ENCODE measurements around the gene ZFP36. TPM values are rescaled to one million over a fixed set of nuclear protein-coding genes. Genes with fewer than 3 reads are reported as not detected.

ZFP36 gene, protein sequence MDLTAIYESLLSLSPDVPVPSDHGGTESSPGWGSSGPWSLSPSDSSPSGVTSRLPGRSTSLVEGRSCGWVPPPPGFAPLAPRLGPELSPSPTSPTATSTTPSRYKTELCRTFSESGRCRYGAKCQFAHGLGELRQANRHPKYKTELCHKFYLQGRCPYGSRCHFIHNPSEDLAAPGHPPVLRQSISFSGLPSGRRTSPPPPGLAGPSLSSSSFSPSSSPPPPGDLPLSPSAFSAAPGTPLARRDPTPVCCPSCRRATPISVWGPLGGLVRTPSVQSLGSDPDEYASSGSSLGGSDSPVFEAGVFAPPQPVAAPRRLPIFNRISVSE
- 1,000 to 10,000 TPM; 1,278 to 1,362 TPM for total RNA-seq
- polyA plus RNA-seq (2013, experiment 1 of 2), result 237 TPM
- polyA plus RNA-seq (2013, experiment 2 of 2), result 944 TPM
- 16.8 to 1,950 (median 138) reads per million in 172 experiments for total RNA-seq

DNA sequence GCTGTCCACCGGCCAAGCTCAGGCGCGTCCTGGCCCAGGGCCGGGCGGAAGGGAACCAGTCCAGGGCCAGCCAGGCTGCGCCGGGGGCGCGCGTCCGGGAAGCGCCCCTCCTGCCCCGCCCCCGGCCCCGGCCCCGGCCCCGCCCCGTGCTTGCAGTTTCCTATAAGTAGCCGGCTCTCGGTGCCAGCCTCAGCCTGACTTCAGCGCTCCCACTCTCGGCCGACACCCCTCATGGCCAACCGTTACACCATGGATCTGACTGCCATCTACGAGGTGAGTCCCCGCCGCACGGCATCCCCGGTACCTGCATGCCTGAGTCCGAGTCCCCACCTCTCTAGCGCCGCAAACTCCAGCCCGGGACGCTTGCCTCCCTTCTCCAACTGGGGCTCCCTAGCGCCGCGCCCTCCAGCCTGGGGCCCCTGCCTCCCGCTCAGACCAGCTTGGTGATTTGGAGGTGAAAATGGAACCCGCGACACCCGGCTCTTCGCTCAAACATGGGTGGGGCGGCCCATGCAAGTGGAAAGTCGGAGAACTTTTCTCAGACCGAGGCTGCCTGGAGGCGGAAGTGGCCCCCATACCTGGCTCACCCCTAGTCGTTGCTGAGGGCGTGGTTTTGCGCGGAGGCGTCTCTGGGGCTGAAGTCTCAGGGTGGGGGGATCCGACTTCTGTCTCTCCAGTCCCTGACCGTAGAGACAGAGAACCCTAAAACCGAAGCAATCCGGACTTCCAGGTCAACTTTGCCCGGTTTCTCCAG, at the start of gene ZFP36:
ZFP36 (plus strand) TSS at position 192 of the 754 bp plus-strand sequence; CDS start at position 250, 58 bp downstream.
- Mint-ChIP-seq H3K27me3 (peaks cover 7% of the 10 kb centered on the region), H3K9me3 (no peaks in the 10 kb centered on the region), H3K27ac (peak within 1 kb of the TSS; percentile 98), H3K36me3 (ENCODE audit: low read depth) (peaks cover 65% of the 10 kb centered on the region), H3K4me1 (ENCODE audit: low read depth) (peaks cover 56% of the 10 kb centered on the region), H3K4me3 (peak within 1 kb of the TSS; percentile 99)
- peaks cover 29% of the 10 kb centered on the region for H3K36me3 ChIP-seq (ENCODE audit: insufficient read depth, low read length)
- ATAC-seq (ENCODE audit: poor library complexity), result peak; percentile 11
- no peaks in the 10 kb centered on the region for H3K9me3 ChIP-seq (ENCODE audit: control insufficient read depth in 1 of 2, insufficient read depth in 1 of 2, low read length in 2 of 2)
- H3K27ac ChIP-seq (ENCODE audit: low read depth in 1 of 2, low read length in 2 of 2), result peak within 1 kb of the TSS; percentile 100
- CTCF ChIA-PET, result interaction anchor here (1.2 to 3.4 kb wide), 2 partner anchors 9 to 61 kb away, joined by 3 to 21 read pairs; no protein-coding TSS in a partner anchor
- intact Hi-C loops (cut with DNase I, micrococcal nuclease), result no loop called here
- peaks cover 85% of the 10 kb centered on the region for H3K4me1 ChIP-seq (ENCODE audit: insufficient read depth, low read length)
- H3K27me3 ChIP-seq (ENCODE audit: control insufficient read depth in 1 of 2, insufficient read depth in 2 of 2, low read length in 2 of 2), result no peaks in the 10 kb centered on the region
- TF ChIP-seq CTCF (IDR thresholded peaks at IDR 0.05), result no peak
- DNase-seq, result peak; percentile 80 to 95 (median 91)
- POLR2A ChIA-PET, result interaction anchor here (0.6 to 9.4 kb wide), 10 partner anchors 7 to 1896 kb away, joined by 3 to 144 read pairs (median 13); partner anchors contain the start of genes EID2B, GMFG, MED29 and PAF1
- peak within 1 kb of the TSS; percentile 100 for H3K4me3 ChIP-seq (ENCODE audit: low read length)

GRCh38 chr19:39359026-39359425, 47.6 kb upstream of the ZFP36 start:
- Histone ChIP-seq H3K4me3 (ENCODE audit: low read length) (no peak overlapping the region), H3K27me3 (ENCODE audit: control insufficient read depth in 1 of 2, insufficient read depth in 2 of 2, low read length in 2 of 2) (no peaks in the 10 kb centered on the region), H3K9me3 (ENCODE audit: control insufficient read depth in 1 of 2, insufficient read depth in 1 of 2, low read length in 2 of 2) (no peaks in the 10 kb centered on the region), H3K27ac (ENCODE audit: low read depth in 1 of 2, low read length in 2 of 2) (no peak overlapping the region), H3K36me3 (ENCODE audit: insufficient read depth, low read length) (peaks cover 87% of the 10 kb centered on the region), H3K4me1 (ENCODE audit: insufficient read depth, low read length) (no peaks in the 10 kb centered on the region)
- ChIA-PET POLR2A (no interaction called here), CTCF (no interaction called here)
- H3K4me3 Mint-ChIP-seq, result no peak overlapping the region
- no peak for DNase-seq
- ATAC-seq (ENCODE audit: poor library complexity), result no peak
- no peaks in the 10 kb centered on the region for H3K27me3 Mint-ChIP-seq
- H3K9me3 Mint-ChIP-seq, result no peaks in the 10 kb centered on the region
- intact Hi-C loops (cut with DNase I, micrococcal nuclease), result no loop called here
- peaks cover 95% of the 10 kb centered on the region for H3K36me3 Mint-ChIP-seq (ENCODE audit: low read depth)
- no peaks in the 10 kb centered on the region for H3K4me1 Mint-ChIP-seq (ENCODE audit: low read depth)
- no peak overlapping the region for H3K27ac Mint-ChIP-seq
- TF ChIP-seq CTCF (IDR thresholded peaks at IDR 0.05), result no peak

GRCh38 chr19:39360599-39360998, 46.0 kb upstream of the ZFP36 start:
- no peaks in the 10 kb centered on the region for H3K27me3 ChIP-seq (ENCODE audit: control insufficient read depth in 1 of 2, insufficient read depth in 2 of 2, low read length in 2 of 2)
- Mint-ChIP-seq H3K9me3 (no peaks in the 10 kb centered on the region), H3K27ac (no peak overlapping the region), H3K4me3 (no peak overlapping the region), H3K36me3 (ENCODE audit: low read depth) (peaks cover 95% of the 10 kb centered on the region), H3K4me1 (ENCODE audit: low read depth) (no peaks in the 10 kb centered on the region), H3K27me3 (no peaks in the 10 kb centered on the region)
- TF ChIP-seq CTCF (IDR thresholded peaks at IDR 0.05), result no peak
- DNase-seq, result no peak
- CTCF ChIA-PET, result no interaction called here
- intact Hi-C loops (cut with DNase I, micrococcal nuclease), result no loop called here
- no peaks in the 10 kb centered on the region for H3K9me3 ChIP-seq (ENCODE audit: control insufficient read depth in 1 of 2, insufficient read depth in 1 of 2, low read length in 2 of 2)
- POLR2A ChIA-PET, result no interaction called here
- no peak overlapping the region for H3K27ac ChIP-seq (ENCODE audit: low read depth in 1 of 2, low read length in 2 of 2)
- no peak for ATAC-seq (ENCODE audit: poor library complexity)
- peaks cover 81% of the 10 kb centered on the region for H3K36me3 ChIP-seq (ENCODE audit: insufficient read depth, low read length)
- H3K4me1 ChIP-seq (ENCODE audit: insufficient read depth, low read length), result no peaks in the 10 kb centered on the region
- no peak overlapping the region for H3K4me3 ChIP-seq (ENCODE audit: low read length)
